SU-DHL-6 (cell line): ENCODE data around the gene DPCD.

Experiments
- H2AFZ ChIP-seq: fragments of 200-600 bp; sonication (generic); 2 replicates; pipeline ENCODE4 v1.6.1; 2014; ENCODE audit warnings: low read depth, mild to moderate bottlenecking, moderate library complexity, mixed read lengths, antibody characterized with exemption, low read length; ENCODE audit not compliant: severe bottlenecking
- H3F3A ChIP-seq: fragments of 200-600 bp; shearing (Covaris generic); 2 replicates; pipeline ENCODE4 v1.6.0; 2016; ENCODE audit warnings: antibody characterized with exemption, mild to moderate bottlenecking; ENCODE audit not compliant: insufficient read depth
- H3K27ac ChIP-seq: fragments of 200-600 bp; sonication (generic); 2 replicates; pipeline ENCODE4 v1.5.1; 2016; ENCODE audit warnings: low read depth, mild to moderate bottlenecking, low read length, moderate library complexity, mixed read lengths
- H3K27me3 ChIP-seq: fragments of 200-600 bp; sonication (generic), shearing (Covaris generic); 2 replicates; pipeline ENCODE4 v1.6.0; 2014; ENCODE audit warnings: mild to moderate bottlenecking, low read length
- H3K36me3 ChIP-seq: fragments of 200-600 bp; sonication (generic); 2 replicates; pipeline ENCODE4 v1.6.1; 2014; ENCODE audit warnings: mild to moderate bottlenecking, low read length, mixed read lengths
- H3K4me2 ChIP-seq: fragments of 300-600, 200-600 bp; shearing (Covaris generic), sonication (generic); 2 replicates; pipeline ENCODE4 v1.6.0; 2014; ENCODE audit warnings: low read length, low read depth, mild to moderate bottlenecking; ENCODE audit not compliant: poor library complexity, severe bottlenecking
- H3K4me3 ChIP-seq: fragments of 200-600 bp; sonication (generic); 2 replicates; pipeline ENCODE4 v1.5.1; 2014; ENCODE audit warnings: antibody characterized with exemption, low read length, mild to moderate bottlenecking, mixed read lengths; ENCODE audit not compliant: insufficient read depth, poor library complexity, severe bottlenecking
- H3K79me2 ChIP-seq: fragments of 200-600 bp; sonication (generic); 2 replicates; pipeline ENCODE4 v1.6.1; 2014; ENCODE audit warnings: mild to moderate bottlenecking, low read length, moderate library complexity; ENCODE audit not compliant: insufficient read depth
- H3K9ac ChIP-seq: fragments of 200-600 bp; sonication (generic); 2 replicates; pipeline ENCODE4 v1.7.0; 2014; ENCODE audit warnings: mild to moderate bottlenecking, low read length
- H3K9me2 ChIP-seq: fragments of 200-600 bp; sonication (generic); replicated peaks from 2 replicates; pipeline ENCODE4 v1.6.1; 2014; ENCODE audit warnings: low read length; ENCODE audit not compliant: insufficient read depth
- H3K9me3 ChIP-seq: fragments of 200-600 bp; sonication (generic); 2 replicates; pipeline ENCODE4 v1.6.1; 2014; ENCODE audit warnings: low read length, mixed read lengths; ENCODE audit not compliant: insufficient read depth
- H4K20me1 ChIP-seq: fragments of 200-600 bp; sonication (generic); 2 replicates; pipeline ENCODE4 v1.6.1; 2014; ENCODE audit warnings: low read depth, mild to moderate bottlenecking, antibody characterized with exemption, low read length, moderate library complexity, mixed read lengths
- EZH2phosphoT487 ChIP-seq: fragments of 200-600 bp; sonication (generic), shearing (Covaris generic); conservative IDR thresholded peaks from 2 replicates; pipeline ENCODE4 v1.6.1; 2018; ENCODE audit warnings: mild to moderate bottlenecking, antibody characterized with exemption, low read length, moderate library complexity, mixed read lengths
- TF ChIP-seq, protein P1 (sequence below): fragments of 200-600 bp; sonication (generic); IDR thresholded peaks from one replicate; pipeline ENCODE4 v1.5.1; 2017; ENCODE audit warnings: antibody characterized with exemption, mild to moderate bottlenecking, low read length, moderate library complexity; ENCODE audit not compliant: insufficient read depth, poor library complexity, severe bottlenecking

Gene DPCD

GRCh38 chr10:101563007-101563406 lies 25.1 kb upstream of the DPCD start:
- H3K9ac ChIP-seq = no peak overlapping the region
- H3K27me3 ChIP-seq = no peaks in the 10 kb centered on the region
- H3K4me3 ChIP-seq = no peak overlapping the region
- H3K27ac ChIP-seq = no peak overlapping the region
- H3K9me2 ChIP-seq = no peaks in the 10 kb centered on the region
- H3K36me3 ChIP-seq = no peaks in the 10 kb centered on the region
- TF ChIP-seq, protein P1, sequence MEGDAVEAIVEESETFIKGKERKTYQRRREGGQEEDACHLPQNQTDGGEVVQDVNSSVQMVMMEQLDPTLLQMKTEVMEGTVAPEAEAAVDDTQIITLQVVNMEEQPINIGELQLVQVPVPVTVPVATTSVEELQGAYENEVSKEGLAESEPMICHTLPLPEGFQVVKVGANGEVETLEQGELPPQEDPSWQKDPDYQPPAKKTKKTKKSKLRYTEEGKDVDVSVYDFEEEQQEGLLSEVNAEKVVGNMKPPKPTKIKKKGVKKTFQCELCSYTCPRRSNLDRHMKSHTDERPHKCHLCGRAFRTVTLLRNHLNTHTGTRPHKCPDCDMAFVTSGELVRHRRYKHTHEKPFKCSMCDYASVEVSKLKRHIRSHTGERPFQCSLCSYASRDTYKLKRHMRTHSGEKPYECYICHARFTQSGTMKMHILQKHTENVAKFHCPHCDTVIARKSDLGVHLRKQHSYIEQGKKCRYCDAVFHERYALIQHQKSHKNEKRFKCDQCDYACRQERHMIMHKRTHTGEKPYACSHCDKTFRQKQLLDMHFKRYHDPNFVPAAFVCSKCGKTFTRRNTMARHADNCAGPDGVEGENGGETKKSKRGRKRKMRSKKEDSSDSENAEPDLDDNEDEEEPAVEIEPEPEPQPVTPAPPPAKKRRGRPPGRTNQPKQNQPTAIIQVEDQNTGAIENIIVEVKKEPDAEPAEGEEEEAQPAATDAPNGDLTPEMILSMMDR = no peak
- TF ChIP-seq EZH2phosphoT487 = no peak
- no peaks in the 10 kb centered on the region for H3K9me3 ChIP-seq
- H4K20me1 ChIP-seq = no peaks in the 10 kb centered on the region
- H3K4me2 ChIP-seq = no peak overlapping the region
- no peaks in the 10 kb centered on the region for H3F3A ChIP-seq
- no peaks in the 10 kb centered on the region for H3K79me2 ChIP-seq
- H2AFZ ChIP-seq = no peak overlapping the region

- H3K36me3 ChIP-seq = no peaks in the 10 kb centered on the region
- no peak overlapping the region for H3K27ac ChIP-seq
Measured at GRCh38 chr10:101563497-101564040, 24.6 kb upstream of the DPCD start.

GRCh38 chr10:101564490-101564991 lies 23.6 kb upstream of the DPCD start:
- H3F3A ChIP-seq = no peaks in the 10 kb centered on the region
- H3K4me3 ChIP-seq = no peak overlapping the region
- H3K9me3 ChIP-seq = no peaks in the 10 kb centered on the region
- H3K27me3 ChIP-seq = no peaks in the 10 kb centered on the region; the same call in 1 of the 2 replicates
- no peak overlapping the region for H2AFZ ChIP-seq
- no peaks in the 10 kb centered on the region for H4K20me1 ChIP-seq
- no peak overlapping the region for H3K4me2 ChIP-seq
- no peak overlapping the region for H3K9ac ChIP-seq
- no peak overlapping the region for H3K27ac ChIP-seq
- no peaks in the 10 kb centered on the region for H3K36me3 ChIP-seq
- no peaks in the 10 kb centered on the region for H3K79me2 ChIP-seq
- H3K9me2 ChIP-seq = no peaks in the 10 kb centered on the region
- TF ChIP-seq, protein P1 = no peak

More at GRCh38 chr10:101563497-101564040, 24.6 kb upstream of the DPCD start:
- no peaks in the 10 kb centered on the region for H4K20me1 ChIP-seq
- no peaks in the 10 kb centered on the region for H3K9me2 ChIP-seq
- H3K79me2 ChIP-seq = no peaks in the 10 kb centered on the region
- H3K9me3 ChIP-seq = no peaks in the 10 kb centered on the region
- no peak overlapping the region for H3K4me3 ChIP-seq
- H3K4me2 ChIP-seq = no peak overlapping the region
- no peak overlapping the region for H2AFZ ChIP-seq
- no peaks in the 10 kb centered on the region for H3K27me3 ChIP-seq
- TF ChIP-seq EZH2phosphoT487 = no peak
- TF ChIP-seq, protein P1 = no peak
- no peak overlapping the region for H3K9ac ChIP-seq
- no peaks in the 10 kb centered on the region for H3F3A ChIP-seq
